ENCODE data around the gene TM2D3.

The TM2D3 gene

GRCh38 chr15:101648356-101648755, 3.8 kb downstream of the TM2D3 start:
- TF ChIP-seq CTCF (IDR thresholded peaks at IDR 0.05; ENCODE audit: low read length, missing control alignments), result no peak
- DNase-seq (ENCODE audit: low read depth), result no peak
- no peak overlapping the region for H3K4me3 ChIP-seq (replicated peaks; ENCODE audit: low read depth, low read length)

GRCh38 chr15:101647251-101647650, 4.9 kb downstream of the TM2D3 start:
- no peak for TF ChIP-seq CTCF (IDR thresholded peaks at IDR 0.05; ENCODE audit: low read length, missing control alignments)
- H3K4me3 ChIP-seq (replicated peaks; ENCODE audit: low read depth, low read length), result no peak overlapping the region
- DNase-seq (ENCODE audit: low read depth), result no peak

GRCh38 chr15:101646672-101647071, 5.5 kb downstream of the TM2D3 start:
- DNase-seq (ENCODE audit: low read depth), result peak; percentile 11
- H3K4me3 ChIP-seq (replicated peaks; ENCODE audit: low read depth, low read length), result no peak overlapping the region
- no peak for TF ChIP-seq CTCF (IDR thresholded peaks at IDR 0.05; ENCODE audit: low read length, missing control alignments)

GRCh38 chr15:101642361-101642760, 9.8 kb downstream of the TM2D3 start:
- peak; percentile 40 for DNase-seq (ENCODE audit: low read depth)
- peak; percentile 24 for TF ChIP-seq CTCF (IDR thresholded peaks at IDR 0.05; ENCODE audit: low read length, missing control alignments)
- H3K4me3 ChIP-seq (replicated peaks; ENCODE audit: low read depth, low read length), result no peak overlapping the region

- DNase-seq (ENCODE audit: low read depth), result peak; percentile 90
Observed at GRCh38 chr15:101641894-101642293, 10.3 kb downstream of the TM2D3 start.

GRCh38 chr15:101641129-101641764, 10.9 kb downstream of the TM2D3 start:
- DNase-seq (ENCODE audit: low read depth), result peak; percentile 85
- no peak overlapping the region for H3K4me3 ChIP-seq (replicated peaks; ENCODE audit: low read depth, low read length)
- TF ChIP-seq CTCF (IDR thresholded peaks at IDR 0.05; ENCODE audit: low read length, missing control alignments), result peak; percentile 91

More at GRCh38 chr15:101641894-101642293, 10.3 kb downstream of the TM2D3 start:
- H3K4me3 ChIP-seq (replicated peaks; ENCODE audit: low read depth, low read length), result no peak overlapping the region
- TF ChIP-seq CTCF (IDR thresholded peaks at IDR 0.05; ENCODE audit: low read length, missing control alignments), result no peak

GRCh38 chr15:101639667-101640066, 12.5 kb downstream of the TM2D3 start:
- H3K4me3 ChIP-seq (replicated peaks; ENCODE audit: low read depth, low read length), result no peak overlapping the region
- DNase-seq (ENCODE audit: low read depth), result no peak
- no peak for TF ChIP-seq CTCF (IDR thresholded peaks at IDR 0.05; ENCODE audit: low read length, missing control alignments)
